ENCODE data around the gene EFHD1. TPM values are rescaled to one million over a fixed set of nuclear protein-coding genes. Genes with fewer than 3 reads are reported as not detected.
"Not testable (repeated sequence)": the region's sequence is repeated elsewhere in the genome, so short reads cannot be mapped to it uniquely, and the experiment has no call there.

Gene EFHD1
- total RNA-seq, 2 experiments from 2014 or later = 0.61 to 1.2 TPM

- Mint-ChIP-seq H3K27me3 (no peaks in the 10 kb centered on the region), H3K4me1 (ENCODE audit: low read depth) (no peaks in the 10 kb centered on the region), H3K4me3 (no peak overlapping the region), H3K27ac (no peak overlapping the region), H3K36me3 (no peaks in the 10 kb centered on the region), H3K9me3 (no peaks in the 10 kb centered on the region)
- ChIA-PET CTCF (interaction anchor here (0.5 to 1.3 kb wide), 3 partner anchors 51 to 563 kb away, joined by 3 to 4 read pairs (median 3); no protein-coding TSS in a partner anchor), POLR2A (no interaction called here)
- intact Hi-C loops (cut with micrococcal nuclease) = no loop called here
- DNase-seq = no peak
Observed at GRCh38 chr2:232662486-232663260, 29.3 kb downstream of the EFHD1 start.

GRCh38 chr2:232666051-232666805, 32.8 kb downstream of the EFHD1 start:
- Mint-ChIP-seq H3K27me3 (peaks cover 4% of the 10 kb centered on the region), H3K36me3 (no peaks in the 10 kb centered on the region), H3K27ac (no peak overlapping the region), H3K9me3 (no peaks in the 10 kb centered on the region), H3K4me1 (ENCODE audit: low read depth) (no peaks in the 10 kb centered on the region), H3K4me3 (no peak overlapping the region)
- intact Hi-C loops (cut with micrococcal nuclease) = loop anchor here (5.0 kb wide), 1 partner anchor 54 kb away; no protein-coding TSS in a partner anchor
- no peak for DNase-seq
- ChIA-PET POLR2A (no interaction called here), CTCF (interaction anchor here (0.6 kb wide), 1 partner anchor 97 kb away, joined by 3 read pairs; no protein-coding TSS in a partner anchor)

DNA sequence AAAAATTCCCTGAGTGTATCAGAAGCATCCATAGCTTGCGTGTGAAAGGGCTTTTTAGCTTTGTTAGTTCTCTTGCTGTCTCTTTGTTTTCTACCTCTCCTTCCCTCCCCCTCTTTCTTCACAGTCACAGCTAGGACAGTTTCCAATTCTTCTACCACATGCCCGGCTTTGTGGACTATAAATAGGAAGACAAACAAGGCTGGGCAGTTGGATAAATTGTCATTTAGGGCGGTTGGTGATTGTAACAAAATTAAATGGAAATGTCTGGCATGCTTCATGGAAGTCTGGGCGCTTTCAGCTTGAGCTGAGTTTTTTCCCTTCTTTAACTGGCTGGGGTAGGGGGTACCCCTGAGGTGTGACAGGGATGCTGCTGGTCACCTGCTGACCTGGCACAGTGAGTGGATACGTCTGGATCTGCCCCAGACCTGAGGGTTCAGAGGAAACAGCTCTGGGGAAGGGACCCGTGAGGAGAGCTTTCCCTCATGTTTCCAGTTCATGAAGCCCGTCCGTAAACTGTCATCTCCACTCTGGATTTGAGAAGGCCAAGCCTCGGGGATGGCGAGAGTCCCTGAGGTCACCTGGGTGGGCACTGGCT, 34.7 kb downstream of the EFHD1 start:
- no peak for DNase-seq
- H3K27ac Mint-ChIP-seq = no peak overlapping the region
- no peaks in the 10 kb centered on the region for H3K9me3 Mint-ChIP-seq
- ChIA-PET POLR2A (no interaction called here), CTCF (no interaction called here)
- H3K27me3 Mint-ChIP-seq = peaks cover 4% of the 10 kb centered on the region
- no peaks in the 10 kb centered on the region for H3K4me1 Mint-ChIP-seq (ENCODE audit: low read depth)
- no peak overlapping the region for H3K4me3 Mint-ChIP-seq
- H3K36me3 Mint-ChIP-seq = no peaks in the 10 kb centered on the region
- intact Hi-C loops (cut with micrococcal nuclease) = loop anchor here (5.0 kb wide), 1 partner anchor 56 kb away; no protein-coding TSS in a partner anchor

DNA sequence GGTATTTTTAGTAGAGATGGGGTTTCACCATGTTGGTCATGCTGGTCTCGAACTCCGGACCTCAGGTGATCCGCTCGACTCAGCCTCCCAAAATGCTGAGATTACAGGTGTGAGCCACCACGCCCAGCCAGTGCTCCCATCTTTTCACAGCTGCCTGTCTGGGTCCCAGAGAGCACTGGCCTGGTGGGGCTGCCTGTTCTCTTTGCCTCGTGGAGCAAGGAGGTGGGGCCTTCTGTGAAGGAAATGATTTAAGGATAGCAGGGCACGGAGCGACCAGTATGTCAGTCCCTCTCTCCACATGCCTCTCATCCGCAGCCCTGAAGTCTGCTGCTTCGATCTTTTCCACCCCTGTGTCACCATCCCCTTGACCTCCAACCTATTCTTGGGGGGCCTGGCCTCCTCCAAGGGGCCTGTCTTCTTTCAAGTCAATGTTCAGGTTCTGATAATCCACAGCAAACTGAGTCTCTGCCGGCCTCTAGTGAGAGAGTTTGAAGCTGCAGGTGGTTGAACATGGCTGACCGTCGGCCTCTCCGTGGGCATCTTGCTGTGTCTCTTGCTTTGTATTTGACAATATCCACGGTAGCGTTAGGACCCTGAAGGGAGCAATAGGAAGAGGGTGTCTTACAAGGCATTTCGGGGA, 35.5 kb downstream of the EFHD1 start:
- Mint-ChIP-seq H3K4me3 (no peak overlapping the region), H3K27ac (no peak overlapping the region), H3K36me3 (no peaks in the 10 kb centered on the region), H3K27me3 (peaks cover 4% of the 10 kb centered on the region), H3K9me3 (no peaks in the 10 kb centered on the region), H3K4me1 (ENCODE audit: low read depth) (no peaks in the 10 kb centered on the region)
- intact Hi-C loops (cut with micrococcal nuclease) = loop anchor here (5.0 kb wide), 1 partner anchor 57 kb away; no protein-coding TSS in a partner anchor
- POLR2A ChIA-PET = no interaction called here
- no peak for DNase-seq
- CTCF ChIA-PET = no interaction called here

DNA sequence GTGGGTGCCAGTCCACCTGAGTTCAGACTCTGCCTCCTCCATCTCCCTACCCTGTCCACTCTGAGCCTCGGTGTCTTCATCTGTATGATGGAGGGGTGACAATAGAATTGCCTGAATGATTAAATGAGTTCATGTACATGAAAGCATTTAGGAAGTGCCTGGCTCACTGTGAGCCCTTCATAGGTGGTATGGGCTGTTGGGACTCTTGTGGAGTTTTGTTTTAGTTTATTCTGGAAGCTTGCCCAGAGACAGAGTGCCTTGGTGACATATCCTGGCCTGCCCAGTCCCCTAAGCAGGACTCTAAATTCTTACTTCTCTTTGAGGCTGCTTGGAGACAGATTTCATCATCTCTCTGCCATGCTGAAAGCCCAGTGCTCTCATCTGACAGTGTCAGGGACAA, 39.2 kb downstream of the EFHD1 start:
- Mint-ChIP-seq H3K27me3 (peaks cover 4% of the 10 kb centered on the region), H3K27ac (no peak overlapping the region), H3K9me3 (no peaks in the 10 kb centered on the region), H3K4me3 (no peak overlapping the region), H3K36me3 (no peaks in the 10 kb centered on the region), H3K4me1 (ENCODE audit: low read depth) (no peaks in the 10 kb centered on the region)
- DNase-seq = no peak
- intact Hi-C loops (cut with micrococcal nuclease) = no loop called here
- ChIA-PET POLR2A (no interaction called here), CTCF (interaction anchor here (1.0 kb wide), 1 partner anchor 67 kb away, joined by 5 read pairs; no protein-coding TSS in a partner anchor)

- DNase-seq = no peak
- no peaks in the 10 kb centered on the region for H3K36me3 Mint-ChIP-seq
- H3K27me3 Mint-ChIP-seq = peaks cover 4% of the 10 kb centered on the region
Observed at GRCh38 chr2:232674491-232674890, 41.1 kb downstream of the EFHD1 start.

GRCh38 chr2:232675381-232675780, 42.0 kb downstream of the EFHD1 start:
- H3K4me1 Mint-ChIP-seq (ENCODE audit: low read depth) = no peaks in the 10 kb centered on the region
- peaks cover 5% of the 10 kb centered on the region for H3K27me3 Mint-ChIP-seq
- intact Hi-C loops (cut with micrococcal nuclease) = no loop called here
- DNase-seq = no peak
- CTCF ChIA-PET = no interaction called here
- POLR2A ChIA-PET = no interaction called here
- no peak overlapping the region for H3K4me3 Mint-ChIP-seq
- H3K9me3 Mint-ChIP-seq = no peaks in the 10 kb centered on the region
- H3K36me3 Mint-ChIP-seq = no peaks in the 10 kb centered on the region
- no peak overlapping the region for H3K27ac Mint-ChIP-seq

More at GRCh38 chr2:232674491-232674890, 41.1 kb downstream of the EFHD1 start:
- intact Hi-C loops (cut with micrococcal nuclease) = no loop called here
- ChIA-PET CTCF (no interaction called here), POLR2A (no interaction called here)
- no peak overlapping the region for H3K27ac Mint-ChIP-seq
- no peaks in the 10 kb centered on the region for H3K9me3 Mint-ChIP-seq
- no peaks in the 10 kb centered on the region for H3K4me1 Mint-ChIP-seq (ENCODE audit: low read depth)
- H3K4me3 Mint-ChIP-seq = no peak overlapping the region

GRCh38 chr2:232680006-232680405, 46.6 kb downstream of the EFHD1 start:
- no peak for DNase-seq
- Mint-ChIP-seq H3K36me3 (no peaks in the 10 kb centered on the region), H3K27ac (no peak overlapping the region), H3K4me1 (ENCODE audit: low read depth) (no peaks in the 10 kb centered on the region), H3K27me3 (peaks cover 5% of the 10 kb centered on the region), H3K4me3 (no peak overlapping the region), H3K9me3 (no peaks in the 10 kb centered on the region)
- POLR2A ChIA-PET = no interaction called here
- intact Hi-C loops (cut with micrococcal nuclease) = no loop called here
- CTCF ChIA-PET = no interaction called here

- intact Hi-C loops (cut with micrococcal nuclease) = no loop called here
- no peak overlapping the region for H3K27ac Mint-ChIP-seq
- H3K4me1 Mint-ChIP-seq (ENCODE audit: low read depth) = no peaks in the 10 kb centered on the region
- no peaks in the 10 kb centered on the region for H3K9me3 Mint-ChIP-seq
- DNase-seq = no peak
- H3K27me3 Mint-ChIP-seq = peaks cover 5% of the 10 kb centered on the region
- ChIA-PET POLR2A (no interaction called here), CTCF (no interaction called here)
- H3K4me3 Mint-ChIP-seq = no peak overlapping the region
- no peaks in the 10 kb centered on the region for H3K36me3 Mint-ChIP-seq
Observed at GRCh38 chr2:232681527-232681926, 48.1 kb downstream of the EFHD1 start.

GRCh38 chr2:232683368-232683767, 50.0 kb downstream of the EFHD1 start:
- H3K4me1 Mint-ChIP-seq (ENCODE audit: low read depth) = no peaks in the 10 kb centered on the region
- no peak overlapping the region for H3K27ac Mint-ChIP-seq
- peaks cover 5% of the 10 kb centered on the region for H3K27me3 Mint-ChIP-seq
- no peaks in the 10 kb centered on the region for H3K36me3 Mint-ChIP-seq
- ChIA-PET POLR2A (no interaction called here), CTCF (no interaction called here)
- no peak for DNase-seq
- H3K4me3 Mint-ChIP-seq = no peak overlapping the region
- intact Hi-C loops (cut with micrococcal nuclease) = no loop called here
- H3K9me3 Mint-ChIP-seq = no peaks in the 10 kb centered on the region

- DNase-seq; H3K27me3 Mint-ChIP-seq; H3K9me3 Mint-ChIP-seq; H3K36me3 Mint-ChIP-seq; intact Hi-C loops (cut with micrococcal nuclease); CTCF ChIA-PET; H3K4me3 Mint-ChIP-seq; H3K4me1 Mint-ChIP-seq (ENCODE audit: low read depth); H3K27ac Mint-ChIP-seq; POLR2A ChIA-PET: not testable (repeated sequence)
Observed at GRCh38 chr2:232685391-232685790, 52.0 kb downstream of the EFHD1 start.

All from activated CD4-positive, alpha-beta memory T cell treated with anti-CD3 and anti-CD28 coated beads for 36 hours (primary cell).